Activated CD8-positive, alpha-beta memory T cell treated with anti-CD3 and anti-CD28 coated beads, Interleukin-2, amount 50 U/mL, for 1 hour (primary cell): ENCODE results near the gene CERK.

Experiments used
- DNase-seq: peaks from one replicate; pipeline ENCODE4 v3.0.0-alpha.2; 2020; ENCODE audit errors: extremely low read depth

Gene CERK

GRCh38 chr22:46678003-46678657 is 59.9 kb downstream of the CERK start:
- no peak for DNase-seq

GRCh38 chr22:46677323-46678002 is 60.6 kb downstream of the CERK start:
- no peak for DNase-seq

GRCh38 chr22:46676881-46677280 is 61.2 kb downstream of the CERK start:
- DNase-seq, result no peak

- no peak for DNase-seq
Measured at GRCh38 chr22:46676479-46676878, 61.6 kb downstream of the CERK start.

GRCh38 chr22:46675938-46676337 is 62.1 kb downstream of the CERK start:
- no peak for DNase-seq

GRCh38 chr22:46675479-46675878 is 62.6 kb downstream of the CERK start:
- no peak for DNase-seq

GRCh38 chr22:46674906-46675305 is 63.1 kb downstream of the CERK start:
- DNase-seq, result no peak

GRCh38 chr22:46674367-46674781 is 63.7 kb downstream of the CERK start:
- DNase-seq, result peak; percentile 94

- no peak for DNase-seq
Measured at GRCh38 chr22:46673662-46674236, 64.3 kb downstream of the CERK start.

- DNase-seq, result no peak
Measured at GRCh38 chr22:46673205-46673604, 64.8 kb downstream of the CERK start.

GRCh38 chr22:46672731-46673130 is 65.3 kb downstream of the CERK start:
- no peak for DNase-seq

GRCh38 chr22:46671824-46672432 is 66.1 kb downstream of the CERK start:
- DNase-seq, result no peak

- DNase-seq, result no peak
Measured at GRCh38 chr22:46669201-46669600, 68.9 kb downstream of the CERK start.

- DNase-seq, result no peak
Measured at GRCh38 chr22:46668116-46668515, 69.9 kb downstream of the CERK start.

GRCh38 chr22:46667245-46667623 is 70.8 kb downstream of the CERK start:
- DNase-seq, result no peak

GRCh38 chr22:46666577-46667244 is 71.3 kb downstream of the CERK start:
- no peak for DNase-seq

- no peak for DNase-seq
Measured at GRCh38 chr22:46665751-46666280, 72.2 kb downstream of the CERK start.

GRCh38 chr22:46665151-46665695 is 72.8 kb downstream of the CERK start:
- DNase-seq, result no peak

GRCh38 chr22:46664301-46664855 is 73.7 kb downstream of the CERK start:
- DNase-seq, result no peak

- no peak for DNase-seq
Measured at GRCh38 chr22:46663436-46664100, 74.5 kb downstream of the CERK start.

GRCh38 chr22:46663001-46663400 is 75.1 kb downstream of the CERK start:
- no peak for DNase-seq
